Neural cell (in vitro differentiated cells): ENCODE data around the gene SDC3.

Source experiments
- EP300 ChIP-seq: fragments of 450-650 bp; conservative IDR thresholded peaks from 2 replicates; pipeline ENCODE4 v1.6.1; 2014; ENCODE audit warnings: antibody characterized with exemption, mild to moderate bottlenecking, moderate library complexity; ENCODE audit not compliant: poor library complexity, severe bottlenecking
- MXI1 ChIP-seq: fragments of 450-650 bp; conservative IDR thresholded peaks from 2 replicates; pipeline ENCODE4 v1.6.1; 2014; ENCODE audit warnings: antibody characterized with exemption, mild to moderate bottlenecking; ENCODE audit not compliant: poor library complexity, severe bottlenecking
- POLR2AphosphoS5 ChIP-seq: IDR thresholded peaks from 2 replicates; pipeline ENCODE4 v1.6.1; 2012
- RAD21 ChIP-seq: fragments of 450-650 bp; conservative IDR thresholded peaks from 2 replicates; pipeline ENCODE4 v1.6.1; 2014; ENCODE audit warnings: antibody characterized with exemption, mild to moderate bottlenecking, moderate library complexity
- TF ChIP-seq, protein P1 (sequence below): fragments of 450-650 bp; IDR thresholded peaks from 2 replicates; pipeline ENCODE4 v1.5.1; 2014; ENCODE audit warnings: antibody characterized with exemption, mild to moderate bottlenecking, moderate library complexity; ENCODE audit not compliant: poor library complexity, severe bottlenecking
- TF ChIP-seq, protein P2 (sequence below): IDR thresholded peaks from 2 replicates; pipeline ENCODE4 v1.6.1; 2012; ENCODE audit warnings: borderline replicate concordance

DNA sequence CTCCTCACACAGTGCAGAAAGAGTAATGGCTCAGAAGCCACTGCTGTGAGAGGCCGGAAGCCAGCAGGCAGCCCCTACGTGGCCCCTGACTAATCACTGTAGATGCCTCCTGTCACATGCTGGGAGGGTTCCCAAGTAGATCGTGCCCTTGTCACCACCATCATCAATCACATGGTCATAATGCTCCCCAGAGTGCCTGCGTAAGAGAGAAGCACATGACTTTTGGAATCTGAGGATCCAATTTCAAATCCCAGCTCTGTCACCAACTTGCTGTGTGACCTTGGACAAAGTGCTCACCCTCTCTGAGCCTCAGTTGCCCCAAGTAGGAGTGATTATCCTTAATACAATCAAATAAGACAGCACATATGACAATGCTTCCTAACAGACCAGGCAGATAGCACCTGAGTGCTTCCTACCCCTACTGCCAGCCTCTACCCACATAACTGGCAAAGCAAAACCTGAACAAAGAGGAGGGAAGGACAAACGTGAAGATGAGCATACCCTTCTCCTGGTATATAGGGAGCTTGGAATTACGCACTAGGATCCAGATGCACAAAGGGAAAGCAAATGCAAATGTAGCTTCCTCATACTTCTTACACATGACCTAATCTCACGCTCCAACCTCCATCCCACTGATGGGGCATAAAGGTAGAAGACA lies 65.7 kb downstream of the SDC3 start:
- TF ChIP-seq POLR2AphosphoS5: no peak
- TF ChIP-seq, protein P1, sequence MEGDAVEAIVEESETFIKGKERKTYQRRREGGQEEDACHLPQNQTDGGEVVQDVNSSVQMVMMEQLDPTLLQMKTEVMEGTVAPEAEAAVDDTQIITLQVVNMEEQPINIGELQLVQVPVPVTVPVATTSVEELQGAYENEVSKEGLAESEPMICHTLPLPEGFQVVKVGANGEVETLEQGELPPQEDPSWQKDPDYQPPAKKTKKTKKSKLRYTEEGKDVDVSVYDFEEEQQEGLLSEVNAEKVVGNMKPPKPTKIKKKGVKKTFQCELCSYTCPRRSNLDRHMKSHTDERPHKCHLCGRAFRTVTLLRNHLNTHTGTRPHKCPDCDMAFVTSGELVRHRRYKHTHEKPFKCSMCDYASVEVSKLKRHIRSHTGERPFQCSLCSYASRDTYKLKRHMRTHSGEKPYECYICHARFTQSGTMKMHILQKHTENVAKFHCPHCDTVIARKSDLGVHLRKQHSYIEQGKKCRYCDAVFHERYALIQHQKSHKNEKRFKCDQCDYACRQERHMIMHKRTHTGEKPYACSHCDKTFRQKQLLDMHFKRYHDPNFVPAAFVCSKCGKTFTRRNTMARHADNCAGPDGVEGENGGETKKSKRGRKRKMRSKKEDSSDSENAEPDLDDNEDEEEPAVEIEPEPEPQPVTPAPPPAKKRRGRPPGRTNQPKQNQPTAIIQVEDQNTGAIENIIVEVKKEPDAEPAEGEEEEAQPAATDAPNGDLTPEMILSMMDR: no peak
- no peak for TF ChIP-seq RAD21
- no peak for TF ChIP-seq EP300
- TF ChIP-seq, protein P2, sequence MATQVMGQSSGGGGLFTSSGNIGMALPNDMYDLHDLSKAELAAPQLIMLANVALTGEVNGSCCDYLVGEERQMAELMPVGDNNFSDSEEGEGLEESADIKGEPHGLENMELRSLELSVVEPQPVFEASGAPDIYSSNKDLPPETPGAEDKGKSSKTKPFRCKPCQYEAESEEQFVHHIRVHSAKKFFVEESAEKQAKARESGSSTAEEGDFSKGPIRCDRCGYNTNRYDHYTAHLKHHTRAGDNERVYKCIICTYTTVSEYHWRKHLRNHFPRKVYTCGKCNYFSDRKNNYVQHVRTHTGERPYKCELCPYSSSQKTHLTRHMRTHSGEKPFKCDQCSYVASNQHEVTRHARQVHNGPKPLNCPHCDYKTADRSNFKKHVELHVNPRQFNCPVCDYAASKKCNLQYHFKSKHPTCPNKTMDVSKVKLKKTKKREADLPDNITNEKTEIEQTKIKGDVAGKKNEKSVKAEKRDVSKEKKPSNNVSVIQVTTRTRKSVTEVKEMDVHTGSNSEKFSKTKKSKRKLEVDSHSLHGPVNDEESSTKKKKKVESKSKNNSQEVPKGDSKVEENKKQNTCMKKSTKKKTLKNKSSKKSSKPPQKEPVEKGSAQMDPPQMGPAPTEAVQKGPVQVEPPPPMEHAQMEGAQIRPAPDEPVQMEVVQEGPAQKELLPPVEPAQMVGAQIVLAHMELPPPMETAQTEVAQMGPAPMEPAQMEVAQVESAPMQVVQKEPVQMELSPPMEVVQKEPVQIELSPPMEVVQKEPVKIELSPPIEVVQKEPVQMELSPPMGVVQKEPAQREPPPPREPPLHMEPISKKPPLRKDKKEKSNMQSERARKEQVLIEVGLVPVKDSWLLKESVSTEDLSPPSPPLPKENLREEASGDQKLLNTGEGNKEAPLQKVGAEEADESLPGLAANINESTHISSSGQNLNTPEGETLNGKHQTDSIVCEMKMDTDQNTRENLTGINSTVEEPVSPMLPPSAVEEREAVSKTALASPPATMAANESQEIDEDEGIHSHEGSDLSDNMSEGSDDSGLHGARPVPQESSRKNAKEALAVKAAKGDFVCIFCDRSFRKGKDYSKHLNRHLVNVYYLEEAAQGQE: no peak
- TF ChIP-seq MXI1: no peak
